Cardiac septum (tissue), 1 donor: ENCODE measurements around the gene OSTN. TPM values are rescaled to one million over a fixed set of nuclear protein-coding genes. Genes with fewer than 3 reads are reported as not detected.
"Not testable (repeated sequence)": the region's sequence is repeated elsewhere in the genome, so short reads cannot be mapped to it uniquely, and the experiment has no call there.

Experiments
- DNase-seq: peaks from one replicate; pipeline ENCODE4 v3.0.0-alpha.2; 2020; ENCODE audit warnings: low spot score
- intact Hi-C: fragments of 100-400 bp; cut with DNase I; formaldehyde crosslinking; loops from one replicate; pipeline ENCODE4 v1.14.0; 2022
- total RNA-seq: library from RNA; stranded (reverse); fragmentation: NEBNext Ultra II Directional; extraction: Animal tissue kit (Norgen Biotek cat#: 25700); gene quantifications from one replicate; pipeline ENCODE4 v1.2.1, GENCODE V29; 2021
- donor health status: DM: no; HTN: no; CAD: no.

OSTN gene
- total RNA-seq, 1 donor from 2014 or later: 0.48 TPM

GRCh38 chr3:191260431-191261303 lies 61.6 kb downstream of the OSTN start:
- DNase-seq: no peak
- intact Hi-C loops: no loop called here

- DNase-seq: no peak
- intact Hi-C loops: no loop called here
Observed at GRCh38 chr3:191261304-191261638, 62.2 kb downstream of the OSTN start.

GRCh38 chr3:191262650-191263049 lies 63.6 kb downstream of the OSTN start:
- no peak for DNase-seq
- intact Hi-C loops: no loop called here

- intact Hi-C loops: no loop called here
- DNase-seq: no peak
Observed at GRCh38 chr3:191263365-191263764, 64.3 kb downstream of the OSTN start.

GRCh38 chr3:191263850-191264249 lies 64.8 kb downstream of the OSTN start:
- intact Hi-C loops: no loop called here

GRCh38 chr3:191268737-191269136 lies 69.7 kb downstream of the OSTN start:
- DNase-seq: no peak
- intact Hi-C loops: no loop called here

More at GRCh38 chr3:191263850-191264249, 64.8 kb downstream of the OSTN start:
- DNase-seq: no peak

- no peak for DNase-seq
- intact Hi-C loops: no loop called here
Observed at GRCh38 chr3:191269289-191270085, 70.4 kb downstream of the OSTN start.

- DNase-seq, intact Hi-C loops: not testable (repeated sequence)
Observed at GRCh38 chr3:191275244-191275643, 76.2 kb downstream of the OSTN start.

GRCh38 chr3:191275751-191276150 lies 76.7 kb downstream of the OSTN start:
- DNase-seq: no peak
- intact Hi-C loops: no loop called here

GRCh38 chr3:191280111-191280510 lies 81.1 kb downstream of the OSTN start:
- intact Hi-C loops: no loop called here
- no peak for DNase-seq

GRCh38 chr3:191280882-191281281 lies 81.8 kb downstream of the OSTN start:
- no peak for DNase-seq
- intact Hi-C loops: no loop called here

GRCh38 chr3:191282251-191283185 lies 83.5 kb downstream of the OSTN start:
- DNase-seq: no peak
- intact Hi-C loops: no loop called here

GRCh38 chr3:191283400-191283799 lies 84.4 kb downstream of the OSTN start:
- DNase-seq: no peak
- intact Hi-C loops: no loop called here

- no peak for DNase-seq
- intact Hi-C loops: no loop called here
Observed at GRCh38 chr3:191290311-191291025, 91.4 kb downstream of the OSTN start.

- intact Hi-C loops: no loop called here
- DNase-seq: no peak
Observed at GRCh38 chr3:191292243-191293015, 93.4 kb downstream of the OSTN start.

- DNase-seq: no peak
- intact Hi-C loops: no loop called here
Observed at GRCh38 chr3:191294291-191294690, 95.2 kb downstream of the OSTN start.

- intact Hi-C loops: no loop called here
- DNase-seq: no peak
Observed at GRCh38 chr3:191296041-191296541, 97.0 kb downstream of the OSTN start.

- intact Hi-C loops: no loop called here
Observed at GRCh38 chr3:191298846-191299245, 99.8 kb downstream of the OSTN start.

More at GRCh38 chr3:191298846-191299245, 99.8 kb downstream of the OSTN start:
- DNase-seq: no peak
